HS-27A (cell line): ENCODE data around the gene IMMP2L.
"Not testable (repeated sequence)": the region's sequence is repeated elsewhere in the genome, so short reads cannot be mapped to it uniquely, and the experiment has no call there.

Experiments used
- DNase-seq: peaks from one replicate; pipeline ENCODE4 v3.0.0-alpha.2; 2012; ENCODE audit warnings: low read depth, missing footprints

The IMMP2L gene

DNA sequence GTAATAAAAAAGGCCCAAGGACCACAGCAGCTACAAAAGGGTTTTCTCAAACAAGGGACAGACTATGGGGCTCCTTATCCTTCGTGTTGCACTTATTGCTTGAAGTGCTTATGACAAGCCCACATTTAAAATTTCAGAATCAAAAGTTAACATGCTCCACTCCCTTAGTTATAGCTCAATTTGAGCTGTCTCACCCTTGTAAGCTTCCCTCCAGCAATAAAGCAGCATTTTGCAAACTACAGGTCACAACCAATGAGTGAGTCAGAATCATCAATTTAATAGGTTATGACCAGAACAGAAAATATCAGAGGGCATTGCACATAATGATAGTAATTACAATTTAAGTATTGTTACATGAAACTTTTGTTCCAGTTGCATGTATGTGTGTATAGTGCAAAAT, 53.0 kb downstream of the IMMP2L start:
- DNase-seq: no peak

- no peak for DNase-seq
These were observed 53.9 kb downstream of the IMMP2L start for GRCh38 chr7:111508387-111508786.

GRCh38 chr7:111505422-111505821, 56.9 kb downstream of the IMMP2L start:
- not testable (repeated sequence) for DNase-seq

GRCh38 chr7:111501799-111502198, 60.5 kb downstream of the IMMP2L start:
- DNase-seq: not testable (repeated sequence)

DNA sequence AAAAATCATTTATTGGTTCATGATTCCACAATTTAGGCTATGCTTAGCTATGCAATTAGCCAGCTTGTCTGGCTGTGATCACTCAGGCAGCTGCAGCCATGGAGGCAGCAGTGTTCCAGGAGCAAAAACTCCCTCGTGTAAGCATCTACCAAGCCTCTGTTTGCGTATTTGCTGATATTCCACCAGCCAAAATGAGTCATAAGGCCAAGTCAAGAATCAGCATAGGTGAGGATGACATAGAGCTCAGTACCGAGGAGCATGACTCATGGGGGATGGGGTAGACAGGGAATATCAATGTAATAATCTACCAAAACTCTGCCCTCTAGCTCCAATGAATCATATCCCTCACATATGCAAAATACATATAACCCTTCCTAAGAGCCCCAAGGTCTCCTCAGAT, 63.3 kb downstream of the IMMP2L start:
- no peak for DNase-seq

- DNase-seq: no peak
These were observed 63.8 kb downstream of the IMMP2L start for GRCh38 chr7:111498391-111499007.

- no peak for DNase-seq
These were observed 67.0 kb downstream of the IMMP2L start for GRCh38 chr7:111495173-111495810.

- no peak for DNase-seq
These were observed 70.1 kb downstream of the IMMP2L start for GRCh38 chr7:111492234-111492633.

DNA sequence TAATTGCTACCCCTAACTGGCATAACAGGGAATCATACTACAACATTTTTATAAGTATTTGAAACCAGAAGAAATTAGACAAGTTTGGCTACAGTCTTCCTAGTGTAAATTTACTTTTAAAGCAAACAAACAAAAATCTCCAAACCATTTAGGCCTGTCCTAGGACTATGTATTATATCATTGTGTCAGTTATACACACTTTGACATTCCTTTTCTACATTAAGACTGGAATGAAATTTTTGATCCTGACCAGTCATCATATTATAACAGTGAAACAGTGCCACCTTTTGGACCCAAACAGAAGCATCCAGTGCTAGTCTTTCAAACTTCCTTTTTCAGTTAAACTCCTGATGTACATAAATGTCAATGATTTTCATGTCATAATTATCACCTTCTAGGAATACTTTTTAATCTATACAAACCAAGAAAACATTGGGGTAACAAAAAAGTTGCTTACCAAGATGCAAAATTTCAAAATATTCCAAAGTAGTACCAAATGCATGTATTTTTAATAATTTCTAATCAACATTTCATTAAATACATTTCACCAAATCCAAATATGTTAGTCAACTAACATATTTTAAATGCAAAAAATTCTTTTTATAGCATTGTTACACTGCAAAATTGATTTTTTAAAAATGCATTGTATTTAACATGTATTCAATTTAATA, 75.7 kb downstream of the IMMP2L start:
- DNase-seq: peak; percentile 20

- no peak for DNase-seq
These were observed 76.5 kb downstream of the IMMP2L start for GRCh38 chr7:111485701-111486380.

GRCh38 chr7:111483078-111483477, 79.2 kb downstream of the IMMP2L start:
- DNase-seq: no peak

DNA sequence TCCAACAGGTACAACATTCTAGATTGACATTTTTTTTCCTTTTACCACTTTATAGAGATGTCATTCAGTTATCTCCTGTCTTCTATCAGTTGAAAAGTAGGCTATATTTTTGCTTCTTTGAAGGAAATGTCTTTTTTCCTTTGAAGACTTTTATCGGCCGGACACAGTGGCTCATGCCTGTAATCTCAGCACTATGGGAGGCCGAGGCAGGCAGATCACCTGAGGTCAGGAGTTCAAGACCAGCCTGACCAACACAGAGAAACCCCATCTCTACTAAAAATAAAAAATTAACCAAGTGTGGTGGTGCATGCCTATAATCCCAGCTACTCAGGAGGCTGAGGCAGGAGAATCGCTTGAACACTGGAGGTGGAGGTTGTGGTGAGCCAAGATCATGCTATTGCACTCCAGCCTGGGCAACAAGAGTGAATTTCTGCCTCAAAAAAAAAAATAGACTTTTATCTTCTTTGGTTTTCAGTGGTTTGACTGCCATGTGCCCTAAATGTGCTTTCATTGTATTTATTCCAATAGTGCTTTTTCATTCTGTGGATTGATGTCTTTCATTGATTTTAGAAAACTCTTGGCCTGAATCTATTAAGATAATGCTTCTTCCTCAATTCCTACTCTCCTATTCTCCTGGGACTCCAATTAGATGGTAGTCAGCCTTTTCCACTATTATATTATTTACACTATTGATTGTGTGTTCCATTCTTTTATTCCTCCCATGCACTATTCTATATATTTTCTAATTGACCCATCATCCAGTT, 84.6 kb downstream of the IMMP2L start:
- no peak for DNase-seq

- no peak for DNase-seq
These were observed 85.6 kb downstream of the IMMP2L start for GRCh38 chr7:111476586-111477293.

- DNase-seq: no peak
These were observed 86.3 kb downstream of the IMMP2L start for GRCh38 chr7:111475959-111476358.

DNA sequence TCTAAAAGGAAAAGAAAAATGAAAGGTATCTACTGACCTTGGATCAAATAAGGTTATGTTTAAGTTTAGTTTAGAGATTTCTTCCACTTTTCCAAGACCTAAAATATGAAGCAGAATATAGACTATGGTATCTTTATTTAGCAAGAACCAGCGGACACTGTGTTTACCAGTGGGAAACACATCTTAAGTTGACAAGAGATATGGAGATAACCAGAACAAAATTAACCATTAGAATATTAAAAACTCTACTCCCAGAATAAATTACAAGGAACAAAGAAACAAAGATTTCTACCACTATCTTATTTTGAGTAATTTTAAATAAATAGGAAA, 86.9 kb downstream of the IMMP2L start:
- no peak for DNase-seq

DNA sequence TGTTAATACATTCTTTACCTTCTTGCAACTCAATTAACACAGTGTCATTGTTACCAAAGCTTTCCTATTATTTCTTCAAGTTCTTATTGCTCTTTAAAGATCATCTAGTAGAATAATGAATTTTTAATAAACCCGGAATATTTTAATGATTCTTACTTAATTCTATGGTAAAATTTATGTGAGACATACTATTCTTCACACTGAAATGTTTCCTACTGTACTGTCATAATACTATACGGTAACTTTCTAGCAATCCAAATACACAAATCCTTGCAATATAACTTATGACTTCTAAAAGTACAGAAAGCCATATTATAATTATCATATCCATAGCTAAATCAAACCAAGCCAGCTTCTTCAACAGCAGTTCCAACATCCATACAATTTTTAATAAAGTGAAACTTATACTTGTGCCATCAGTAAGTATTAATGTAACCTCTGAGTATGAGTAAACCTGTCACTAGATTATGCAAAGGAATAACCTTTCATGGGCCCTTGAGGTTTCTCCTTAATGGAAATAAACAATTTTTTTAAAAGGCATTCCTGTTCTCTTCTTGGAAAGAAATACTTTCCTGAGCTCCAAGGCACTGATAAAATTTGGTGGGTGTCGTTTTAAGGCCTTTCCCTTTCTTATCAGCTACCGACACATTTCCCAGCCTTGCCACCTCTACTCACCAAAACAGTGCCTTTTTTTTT, 87.4 kb downstream of the IMMP2L start:
- no peak for DNase-seq

DNA sequence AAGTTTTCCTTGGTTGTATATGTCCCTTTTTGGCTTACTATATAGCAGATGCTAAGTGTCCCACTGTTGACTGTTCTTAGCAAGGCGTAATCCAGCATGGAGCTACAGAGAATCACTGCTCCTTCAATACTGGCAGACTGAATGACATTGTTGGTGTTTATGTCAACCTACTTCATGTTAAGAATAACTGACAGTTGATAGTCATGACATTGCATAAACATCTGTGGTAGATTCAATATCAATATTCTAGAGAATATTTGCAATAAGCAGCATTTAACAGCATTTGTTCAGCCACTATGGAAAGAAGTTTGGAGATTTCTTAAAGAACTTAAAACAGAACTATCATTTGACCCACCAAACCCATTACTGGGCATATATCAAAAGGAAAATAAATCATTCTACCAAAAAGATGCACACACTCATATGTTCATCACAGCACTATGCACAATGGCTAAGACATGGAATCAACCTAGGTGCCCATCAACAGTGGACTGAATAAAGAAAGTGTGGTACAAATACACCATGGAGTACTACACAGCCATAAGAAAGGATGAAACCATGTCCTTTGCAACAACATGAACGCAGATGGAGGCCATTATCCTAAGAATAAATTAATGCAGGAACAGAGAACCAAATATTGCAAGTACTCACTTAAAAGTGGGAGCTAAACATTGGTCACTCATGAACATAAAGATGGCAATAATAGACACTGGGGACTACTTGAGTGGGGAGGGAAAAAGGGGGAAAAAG, 88.7 kb downstream of the IMMP2L start:
- DNase-seq: no peak

GRCh38 chr7:111470998-111471397, 91.3 kb downstream of the IMMP2L start:
- no peak for DNase-seq

- not testable (repeated sequence) for DNase-seq
These were observed 92.4 kb downstream of the IMMP2L start for GRCh38 chr7:111469894-111470293.

- not testable (repeated sequence) for DNase-seq
These were observed 96.5 kb downstream of the IMMP2L start for GRCh38 chr7:111465774-111466173.
